Gastroesophageal sphincter (tissue), 3 donors: ENCODE data around the gene LRBA.

Experiments used
- EP300 ChIP-seq: sonication (generic); formaldehyde crosslinking; IDR thresholded peaks from one replicate; pipeline ENCODE4 v1.6.1; 2017; ENCODE audit warnings: antibody characterized with exemption, mild to moderate bottlenecking
- POLR2A ChIP-seq, 2 donors: fragments of 450-650 bp; IDR thresholded peaks; one replicate each; pipeline ENCODE4 v1.6.1; 2017; ENCODE audit warnings: antibody characterized with exemption in 2 of 2, mild to moderate bottlenecking in 2 of 2, moderate library complexity in 1 of 2
- POLR2AphosphoS5 ChIP-seq: sonication (generic); formaldehyde crosslinking; IDR thresholded peaks from one replicate; pipeline ENCODE4 v1.6.1; 2017; ENCODE audit warnings: antibody characterized with exemption
- TF ChIP-seq, protein P1 (sequence below), 4 experiments: fragments of 200-600 bp in 2 of 4; fragments of 450-650 bp in 2 of 4; sonication (generic) in 1 of 4; IDR thresholded peaks; one replicate each; pipeline ENCODE4 v1.5.1; 2017 to 2019; ENCODE audit warnings: antibody characterized with exemption in 4 of 4, mild to moderate bottlenecking in 2 of 4, moderate library complexity in 2 of 4

DNA sequence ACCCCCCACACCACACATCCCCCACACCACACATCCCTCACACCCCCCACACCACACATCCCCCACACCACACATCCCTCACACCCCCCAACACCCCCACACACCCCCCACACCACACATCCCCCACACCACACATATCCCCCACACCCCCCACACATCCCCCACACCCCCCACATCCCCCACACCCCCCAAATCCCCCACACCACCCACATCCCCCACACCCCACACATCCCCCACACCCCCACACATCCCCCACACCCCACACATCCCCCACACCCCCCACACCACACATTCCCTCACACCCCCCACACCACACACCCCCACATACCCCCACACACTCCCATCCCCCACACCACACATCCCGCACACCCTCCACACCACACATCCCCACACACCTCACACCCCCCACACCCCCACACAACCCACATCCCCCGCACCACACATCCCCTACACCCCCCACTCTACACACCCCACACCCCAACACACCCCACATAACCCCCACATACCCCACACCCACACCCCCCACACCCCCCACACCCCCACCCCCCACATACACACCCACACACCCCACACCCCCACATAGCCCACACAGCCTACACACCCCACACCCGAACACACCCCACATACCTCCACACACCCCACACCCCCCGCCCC is 764.0 kb downstream of the LRBA start:
- TF ChIP-seq, protein P1, sequence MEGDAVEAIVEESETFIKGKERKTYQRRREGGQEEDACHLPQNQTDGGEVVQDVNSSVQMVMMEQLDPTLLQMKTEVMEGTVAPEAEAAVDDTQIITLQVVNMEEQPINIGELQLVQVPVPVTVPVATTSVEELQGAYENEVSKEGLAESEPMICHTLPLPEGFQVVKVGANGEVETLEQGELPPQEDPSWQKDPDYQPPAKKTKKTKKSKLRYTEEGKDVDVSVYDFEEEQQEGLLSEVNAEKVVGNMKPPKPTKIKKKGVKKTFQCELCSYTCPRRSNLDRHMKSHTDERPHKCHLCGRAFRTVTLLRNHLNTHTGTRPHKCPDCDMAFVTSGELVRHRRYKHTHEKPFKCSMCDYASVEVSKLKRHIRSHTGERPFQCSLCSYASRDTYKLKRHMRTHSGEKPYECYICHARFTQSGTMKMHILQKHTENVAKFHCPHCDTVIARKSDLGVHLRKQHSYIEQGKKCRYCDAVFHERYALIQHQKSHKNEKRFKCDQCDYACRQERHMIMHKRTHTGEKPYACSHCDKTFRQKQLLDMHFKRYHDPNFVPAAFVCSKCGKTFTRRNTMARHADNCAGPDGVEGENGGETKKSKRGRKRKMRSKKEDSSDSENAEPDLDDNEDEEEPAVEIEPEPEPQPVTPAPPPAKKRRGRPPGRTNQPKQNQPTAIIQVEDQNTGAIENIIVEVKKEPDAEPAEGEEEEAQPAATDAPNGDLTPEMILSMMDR (IDR thresholded peaks at IDR 0.05), result no peak
- TF ChIP-seq POLR2A (IDR thresholded peaks at IDR 0.05), result no peak
- TF ChIP-seq POLR2AphosphoS5, result no peak
- TF ChIP-seq EP300, result no peak
